ENCODE results near the gene CDKN2B-AS1.
"Not testable (repeated sequence)": the region's sequence is repeated elsewhere in the genome, so short reads cannot be mapped to it uniquely, and the experiment has no call there.

Gene CDKN2B-AS1
- total RNA-seq = 1.7 to 5.1 (median 2.1) reads per million in 3 donors

GRCh38 chr9:21994556-21995005 lies at the start of gene CDKN2B-AS1:
CDKN2B-AS1 (plus strand) TSS chr9:21994791.
- Histone ChIP-seq H3K9me3 (ENCODE audit: control insufficient read depth, low read length) (no peaks in the 10 kb centered on the region), H3K27ac (ENCODE audit: insufficient read depth, low read length, poor library complexity, severe bottlenecking) (peak within 1 kb of the TSS; percentile 80), H3K4me1 (ENCODE audit: control insufficient read depth, insufficient read depth, low read length, poor library complexity, severe bottlenecking) (peaks cover 9% of the 10 kb centered on the region), H3K36me3 (ENCODE audit: control insufficient read depth, insufficient read depth, low read length) (no peaks in the 10 kb centered on the region), H3K4me3 (ENCODE audit: insufficient read depth, low read depth, low read length, poor library complexity, severe bottlenecking) (peak within 1 kb of the TSS; percentile 100), H3K27me3 (replicated peaks; ENCODE audit: control insufficient read depth, insufficient read depth, low read length, poor library complexity, severe bottlenecking) (peaks cover 5% of the 10 kb centered on the region)
- peak in 2 of 3 donors; percentile 32 to 41 for DNase-seq

GRCh38 chr9:21945606-21946005 lies 49.0 kb upstream of the CDKN2B-AS1 start:
- Histone ChIP-seq H3K4me1 (ENCODE audit: control insufficient read depth, insufficient read depth, low read length, poor library complexity, severe bottlenecking) (no peaks in the 10 kb centered on the region), H3K27me3 (replicated peaks; ENCODE audit: control insufficient read depth, insufficient read depth, low read length, poor library complexity, severe bottlenecking) (no peaks in the 10 kb centered on the region), H3K4me3 (ENCODE audit: insufficient read depth, low read depth, low read length, poor library complexity, severe bottlenecking) (no peak overlapping the region), H3K9me3 (ENCODE audit: control insufficient read depth, low read length) (no peaks in the 10 kb centered on the region), H3K27ac (ENCODE audit: insufficient read depth, low read length, poor library complexity, severe bottlenecking) (no peak overlapping the region), H3K36me3 (ENCODE audit: control insufficient read depth, insufficient read depth, low read length) (no peaks in the 10 kb centered on the region)
- DNase-seq = no peak

DNA sequence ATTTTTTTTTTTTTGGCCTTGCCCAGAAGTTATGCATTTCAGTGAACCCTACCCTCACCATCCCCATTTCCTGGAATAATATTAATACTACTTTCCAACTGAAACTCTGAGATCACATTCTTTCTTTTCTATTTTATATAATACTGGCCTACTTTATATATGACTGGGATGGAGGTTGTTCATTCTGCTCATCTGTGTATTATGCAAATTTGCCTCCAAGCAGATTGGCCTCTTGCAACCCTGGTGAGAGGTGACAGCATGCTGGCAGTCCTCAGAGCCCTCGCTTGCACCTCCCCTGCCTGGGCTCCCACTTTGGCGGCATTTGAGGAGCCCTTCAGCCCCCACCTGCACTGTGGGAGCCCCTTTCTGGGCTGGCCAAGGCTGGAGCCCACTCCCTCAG lies 35.8 kb upstream of the CDKN2B-AS1 start:
- H3K9me3 ChIP-seq (ENCODE audit: control insufficient read depth, low read length) = no peaks in the 10 kb centered on the region
- no peak overlapping the region for H3K4me3 ChIP-seq (ENCODE audit: insufficient read depth, low read depth, low read length, poor library complexity, severe bottlenecking)
- H3K27ac ChIP-seq (ENCODE audit: insufficient read depth, low read length, poor library complexity, severe bottlenecking) = no peak overlapping the region
- no peaks in the 10 kb centered on the region for H3K36me3 ChIP-seq (ENCODE audit: control insufficient read depth, insufficient read depth, low read length)
- H3K27me3 ChIP-seq (replicated peaks; ENCODE audit: control insufficient read depth, insufficient read depth, low read length, poor library complexity, severe bottlenecking) = peaks cover 15% of the 10 kb centered on the region
- H3K4me1 ChIP-seq (ENCODE audit: control insufficient read depth, insufficient read depth, low read length, poor library complexity, severe bottlenecking) = no peaks in the 10 kb centered on the region
- DNase-seq = no peak

DNA sequence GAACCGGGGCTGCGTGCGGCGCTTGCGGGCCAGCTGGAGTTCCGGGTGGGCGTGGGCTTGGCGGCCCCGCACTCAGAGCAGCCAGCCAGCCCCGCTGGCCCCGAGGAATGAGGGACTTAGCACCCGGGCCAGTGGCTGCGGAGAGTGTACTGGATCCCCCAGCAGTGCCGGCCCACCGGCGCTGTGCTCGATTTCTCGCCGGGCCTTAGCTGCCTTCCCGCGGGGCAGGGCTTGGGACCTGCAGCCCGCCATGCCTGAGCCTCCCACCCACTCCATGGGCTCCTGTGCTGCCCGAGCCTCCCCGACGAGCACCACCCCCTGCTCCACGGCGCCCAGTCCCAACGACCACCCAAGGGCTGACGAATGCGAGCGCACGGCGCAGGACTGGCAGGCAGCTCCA lies 35.3 kb upstream of the CDKN2B-AS1 start:
- H3K27ac ChIP-seq (ENCODE audit: insufficient read depth, low read length, poor library complexity, severe bottlenecking); H3K36me3 ChIP-seq (ENCODE audit: control insufficient read depth, insufficient read depth, low read length); H3K4me1 ChIP-seq (ENCODE audit: control insufficient read depth, insufficient read depth, low read length, poor library complexity, severe bottlenecking); H3K4me3 ChIP-seq (ENCODE audit: insufficient read depth, low read depth, low read length, poor library complexity, severe bottlenecking); H3K9me3 ChIP-seq (ENCODE audit: control insufficient read depth, low read length); DNase-seq: not testable (repeated sequence)
- peaks cover 20% of the 10 kb centered on the region for H3K27me3 ChIP-seq (replicated peaks; ENCODE audit: control insufficient read depth, insufficient read depth, low read length, poor library complexity, severe bottlenecking)

GRCh38 chr9:21961569-21961968 lies 33.0 kb upstream of the CDKN2B-AS1 start:
- Histone ChIP-seq H3K4me3 (ENCODE audit: insufficient read depth, low read depth, low read length, poor library complexity, severe bottlenecking) (no peak overlapping the region), H3K4me1 (ENCODE audit: control insufficient read depth, insufficient read depth, low read length, poor library complexity, severe bottlenecking) (peaks cover 15% of the 10 kb centered on the region), H3K36me3 (ENCODE audit: control insufficient read depth, insufficient read depth, low read length) (no peaks in the 10 kb centered on the region), H3K9me3 (ENCODE audit: control insufficient read depth, low read length) (no peaks in the 10 kb centered on the region), H3K27me3 (replicated peaks; ENCODE audit: control insufficient read depth, insufficient read depth, low read length, poor library complexity, severe bottlenecking) (peaks cover 42% of the 10 kb centered on the region), H3K27ac (ENCODE audit: insufficient read depth, low read length, poor library complexity, severe bottlenecking) (no peak overlapping the region)
- DNase-seq = no peak

- Histone ChIP-seq H3K27ac (ENCODE audit: insufficient read depth, low read length, poor library complexity, severe bottlenecking) (no peak overlapping the region), H3K4me1 (ENCODE audit: control insufficient read depth, insufficient read depth, low read length, poor library complexity, severe bottlenecking) (peaks cover 15% of the 10 kb centered on the region), H3K9me3 (ENCODE audit: control insufficient read depth, low read length) (no peaks in the 10 kb centered on the region), H3K36me3 (ENCODE audit: control insufficient read depth, insufficient read depth, low read length) (no peaks in the 10 kb centered on the region), H3K27me3 (replicated peaks; ENCODE audit: control insufficient read depth, insufficient read depth, low read length, poor library complexity, severe bottlenecking) (peaks cover 76% of the 10 kb centered on the region), H3K4me3 (ENCODE audit: insufficient read depth, low read depth, low read length, poor library complexity, severe bottlenecking) (peak overlapping the region; percentile 31)
- DNase-seq = peak; percentile 56 to 73 (median 64)
Observed at GRCh38 chr9:21964925-21965385, 29.6 kb upstream of the CDKN2B-AS1 start.

- DNase-seq = peak in 1 of 3 donors; percentile 16
- Histone ChIP-seq H3K36me3 (ENCODE audit: control insufficient read depth, insufficient read depth, low read length) (no peaks in the 10 kb centered on the region), H3K27ac (ENCODE audit: insufficient read depth, low read length, poor library complexity, severe bottlenecking) (no peak overlapping the region), H3K27me3 (replicated peaks; ENCODE audit: control insufficient read depth, insufficient read depth, low read length, poor library complexity, severe bottlenecking) (peaks cover 81% of the 10 kb centered on the region), H3K9me3 (ENCODE audit: control insufficient read depth, low read length) (no peaks in the 10 kb centered on the region), H3K4me1 (ENCODE audit: control insufficient read depth, insufficient read depth, low read length, poor library complexity, severe bottlenecking) (peaks cover 15% of the 10 kb centered on the region), H3K4me3 (ENCODE audit: insufficient read depth, low read depth, low read length, poor library complexity, severe bottlenecking) (peak overlapping the region; percentile 31)
Observed at GRCh38 chr9:21965401-21965951, 29.1 kb upstream of the CDKN2B-AS1 start.

- no peaks in the 10 kb centered on the region for H3K9me3 ChIP-seq (ENCODE audit: control insufficient read depth, low read length)
- no peak overlapping the region for H3K27ac ChIP-seq (ENCODE audit: insufficient read depth, low read length, poor library complexity, severe bottlenecking)
- DNase-seq = no peak
- no peaks in the 10 kb centered on the region for H3K36me3 ChIP-seq (ENCODE audit: control insufficient read depth, insufficient read depth, low read length)
- H3K4me3 ChIP-seq (ENCODE audit: insufficient read depth, low read depth, low read length, poor library complexity, severe bottlenecking) = no peak overlapping the region
- H3K4me1 ChIP-seq (ENCODE audit: control insufficient read depth, insufficient read depth, low read length, poor library complexity, severe bottlenecking) = peaks cover 15% of the 10 kb centered on the region
- peaks cover 86% of the 10 kb centered on the region for H3K27me3 ChIP-seq (replicated peaks; ENCODE audit: control insufficient read depth, insufficient read depth, low read length, poor library complexity, severe bottlenecking)
Observed at GRCh38 chr9:21966140-21966851, 28.3 kb upstream of the CDKN2B-AS1 start.

DNA sequence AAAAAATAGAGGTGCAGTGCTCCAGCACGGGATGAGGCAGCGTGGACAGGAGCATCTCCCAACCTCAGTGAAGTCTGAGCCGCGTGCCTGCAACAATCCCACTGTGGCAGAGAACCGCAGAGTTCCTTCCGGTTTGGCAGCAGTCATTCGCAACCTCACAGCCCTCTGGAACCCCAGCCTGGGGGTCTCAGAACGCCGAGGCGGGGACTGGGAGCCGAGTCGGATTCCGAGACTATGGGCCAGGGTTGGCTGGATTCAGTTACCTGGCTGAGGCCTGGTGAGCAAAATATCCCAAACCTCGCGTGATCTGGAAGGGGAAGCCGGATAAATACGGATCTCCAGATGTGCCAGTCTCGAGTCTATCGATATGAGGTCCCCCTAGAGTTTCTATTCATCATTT lies 27.4 kb upstream of the CDKN2B-AS1 start:
- no peak for DNase-seq
- Histone ChIP-seq H3K4me1 (ENCODE audit: control insufficient read depth, insufficient read depth, low read length, poor library complexity, severe bottlenecking) (peaks cover 15% of the 10 kb centered on the region), H3K27me3 (replicated peaks; ENCODE audit: control insufficient read depth, insufficient read depth, low read length, poor library complexity, severe bottlenecking) (peaks cover 93% of the 10 kb centered on the region), H3K9me3 (ENCODE audit: control insufficient read depth, low read length) (no peaks in the 10 kb centered on the region), H3K27ac (ENCODE audit: insufficient read depth, low read length, poor library complexity, severe bottlenecking) (no peak overlapping the region), H3K4me3 (ENCODE audit: insufficient read depth, low read depth, low read length, poor library complexity, severe bottlenecking) (no peak overlapping the region), H3K36me3 (ENCODE audit: control insufficient read depth, insufficient read depth, low read length) (no peaks in the 10 kb centered on the region)

DNA sequence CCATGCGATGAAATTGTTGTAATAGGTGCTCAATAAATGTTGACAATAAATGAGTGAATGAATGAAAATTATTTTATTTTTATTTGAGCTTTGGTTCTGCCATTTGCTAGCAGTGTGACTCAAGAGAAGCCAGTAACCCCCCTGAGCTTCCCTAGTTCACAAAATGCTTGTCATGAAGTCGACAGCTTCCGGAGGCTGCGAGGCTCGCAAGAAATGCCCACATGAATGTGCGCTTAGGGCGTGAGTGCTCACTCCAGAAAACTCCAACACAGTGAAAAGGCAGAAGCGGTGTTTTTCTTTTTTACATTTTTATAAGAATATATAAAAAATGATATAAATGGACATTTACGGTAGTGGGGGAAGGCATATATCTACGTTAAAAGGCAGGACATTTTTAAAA lies 26.9 kb upstream of the CDKN2B-AS1 start:
- H3K4me1 ChIP-seq (ENCODE audit: control insufficient read depth, insufficient read depth, low read length, poor library complexity, severe bottlenecking) = peaks cover 15% of the 10 kb centered on the region
- no peaks in the 10 kb centered on the region for H3K9me3 ChIP-seq (ENCODE audit: control insufficient read depth, low read length)
- no peak for DNase-seq
- no peak overlapping the region for H3K27ac ChIP-seq (ENCODE audit: insufficient read depth, low read length, poor library complexity, severe bottlenecking)
- no peaks in the 10 kb centered on the region for H3K36me3 ChIP-seq (ENCODE audit: control insufficient read depth, insufficient read depth, low read length)
- H3K27me3 ChIP-seq (replicated peaks; ENCODE audit: control insufficient read depth, insufficient read depth, low read length, poor library complexity, severe bottlenecking) = peaks cover 99% of the 10 kb centered on the region
- no peak overlapping the region for H3K4me3 ChIP-seq (ENCODE audit: insufficient read depth, low read depth, low read length, poor library complexity, severe bottlenecking)
